ENCODE results near the gene SULT1A1.

DNA sequence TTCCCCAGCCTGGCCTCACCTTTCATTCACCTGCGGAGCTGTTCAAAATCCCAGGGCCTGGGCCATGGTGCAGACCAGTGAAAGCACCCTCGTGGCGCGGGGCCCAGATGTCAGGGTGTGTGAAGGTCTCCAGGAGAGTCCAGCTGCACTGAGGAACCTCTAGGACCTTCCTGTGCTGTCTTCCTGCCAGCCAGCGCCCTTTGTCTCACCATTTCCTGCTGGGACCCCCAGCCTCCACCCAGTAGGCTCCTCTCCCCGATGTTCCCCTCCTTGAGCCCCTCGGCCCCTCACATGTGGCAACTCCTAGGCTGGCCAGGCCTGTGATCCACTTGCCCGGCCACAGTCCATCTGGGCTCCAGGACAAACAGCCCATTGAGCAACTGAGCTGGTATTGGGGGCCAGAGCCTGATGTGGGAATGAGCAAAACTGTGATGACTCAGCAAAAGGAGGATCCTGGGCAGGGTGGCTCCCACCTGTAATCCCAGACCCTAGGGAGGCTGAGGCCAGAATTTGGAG lies 13.7 kb downstream of the SULT1A1 start:
- TF ChIP-seq, protein P1, sequence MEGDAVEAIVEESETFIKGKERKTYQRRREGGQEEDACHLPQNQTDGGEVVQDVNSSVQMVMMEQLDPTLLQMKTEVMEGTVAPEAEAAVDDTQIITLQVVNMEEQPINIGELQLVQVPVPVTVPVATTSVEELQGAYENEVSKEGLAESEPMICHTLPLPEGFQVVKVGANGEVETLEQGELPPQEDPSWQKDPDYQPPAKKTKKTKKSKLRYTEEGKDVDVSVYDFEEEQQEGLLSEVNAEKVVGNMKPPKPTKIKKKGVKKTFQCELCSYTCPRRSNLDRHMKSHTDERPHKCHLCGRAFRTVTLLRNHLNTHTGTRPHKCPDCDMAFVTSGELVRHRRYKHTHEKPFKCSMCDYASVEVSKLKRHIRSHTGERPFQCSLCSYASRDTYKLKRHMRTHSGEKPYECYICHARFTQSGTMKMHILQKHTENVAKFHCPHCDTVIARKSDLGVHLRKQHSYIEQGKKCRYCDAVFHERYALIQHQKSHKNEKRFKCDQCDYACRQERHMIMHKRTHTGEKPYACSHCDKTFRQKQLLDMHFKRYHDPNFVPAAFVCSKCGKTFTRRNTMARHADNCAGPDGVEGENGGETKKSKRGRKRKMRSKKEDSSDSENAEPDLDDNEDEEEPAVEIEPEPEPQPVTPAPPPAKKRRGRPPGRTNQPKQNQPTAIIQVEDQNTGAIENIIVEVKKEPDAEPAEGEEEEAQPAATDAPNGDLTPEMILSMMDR (IDR thresholded peaks at IDR 0.05): no peak
- TF ChIP-seq POLR2A (IDR thresholded peaks at IDR 0.05): no peak
